PC-9 (cell line): ENCODE results near the gene TMEM132D.

Experiments used
- CTCF ChIP-seq: fragments of 200-600 bp; sonication (generic); conservative IDR thresholded peaks from 2 replicates; pipeline ENCODE4 v1.6.1; 2017; ENCODE audit warnings: mixed run types, antibody characterized with exemption, mild to moderate bottlenecking, moderate library complexity
- EZH2 ChIP-seq: fragments of 200-600 bp; sonication (generic); IDR thresholded peaks from 2 replicates; pipeline ENCODE4 v1.8.0; 2017; ENCODE audit warnings: antibody characterized with exemption, low read depth

GRCh38 chr12:129089576-129089975 lies 814.2 kb downstream of the TMEM132D start:
- TF ChIP-seq CTCF (no peak), EZH2 (no peak)
